ENCODE data around the gene ABHD6. TPM values are rescaled to one million over a fixed set of nuclear protein-coding genes. Genes with fewer than 3 reads are reported as not detected.
"Not testable (repeated sequence)": the region's sequence is repeated elsewhere in the genome, so short reads cannot be mapped to it uniquely, and the experiment has no call there.

Gene ABHD6
- total and polyA plus RNA-seq, 11 donors = 2.9 to 14.6 (median 6.9) TPM

DNA sequence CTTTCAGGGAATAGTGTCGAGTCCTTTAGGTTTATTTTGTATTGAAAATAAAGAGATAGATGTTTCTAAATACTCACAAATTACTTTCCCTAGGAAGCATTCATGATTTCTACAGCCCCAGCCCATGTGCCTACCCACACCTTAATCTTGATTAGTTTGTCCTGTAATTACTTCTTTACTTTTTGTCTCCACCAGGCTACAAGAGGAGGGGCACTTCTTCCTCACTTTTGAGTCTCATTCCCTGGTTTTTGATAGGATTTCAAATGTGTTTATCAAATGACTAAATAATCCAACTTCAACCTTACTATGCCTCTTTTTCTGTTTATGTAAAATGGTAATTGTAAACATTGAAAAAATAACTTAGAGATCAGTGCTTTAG is 96.9 kb downstream of the ABHD6 start:
- Histone ChIP-seq H3K36me3 (peaks cover 0 to 5% (median 0%) of the 10 kb centered on the region in 9 donors), H3K9me3 (no peaks in the 10 kb centered on the region), H3K27me3 (no peaks in the 10 kb centered on the region), H3K27ac (peak overlapping the region in 4 of 12 donors; percentile 49 to 71 (median 66)), H3K4me1 (peaks cover 0 to 55% (median 20%) of the 10 kb centered on the region in 12 donors), H3K4me3 (peak overlapping the region in 9 of 12 donors; percentile 71 to 98 (median 83))
- intact Hi-C loops (cut with DNase I) = loop anchor here in 9 of 10 donors (5.0 to 10.0 kb wide), 4 partner anchors 78 to 160 kb away; partner anchors contain the start of gene KCTD6 (in 8 of the 9)
- DNase-seq (no peak), ATAC-seq (no peak)
- 74 to 89% (median 83%) methylated on average over 1 of the region's 1 CpG for WGBS, 4 donors
- TF ChIP-seq POLR2A (IDR thresholded peaks at IDR 0.05) (no peak), CTCF (IDR thresholded peaks at IDR 0.05) (no peak)

- peak overlapping the region in 4 of 12 donors; percentile 13 to 34 (median 18) for H3K4me3 ChIP-seq
Measured at GRCh38 chr3:58335652-58335947, 98.0 kb downstream of the ABHD6 start.

GRCh38 chr3:58336135-58336882 is 98.7 kb downstream of the ABHD6 start:
- no peak for DNase-seq
- TF ChIP-seq CTCF (IDR thresholded peaks at IDR 0.05) = no peak
- Histone ChIP-seq H3K4me1 (peaks cover 0 to 53% (median 20%) of the 10 kb centered on the region in 12 donors), H3K4me3 (no peak overlapping the region), H3K27ac (peak overlapping the region in 2 of 12 donors; percentile 71 to 83), H3K9me3 (no peaks in the 10 kb centered on the region), H3K36me3 (peaks cover 0 to 8% (median 0%) of the 10 kb centered on the region in 9 donors), H3K27me3 (no peaks in the 10 kb centered on the region)
- intact Hi-C loops (cut with DNase I) = loop anchor here in 3 of 10 donors (2.0 to 10.0 kb wide), 2 partner anchors 52 to 158 kb away; partner anchors contain the start of gene KCTD6 (in 2 of the 3)
- no peak for ATAC-seq
- WGBS, 4 donors = 88 to 99% (median 95%) methylated on average over 3 of the region's 3 CpGs

More at GRCh38 chr3:58335652-58335947, 98.0 kb downstream of the ABHD6 start:
- TF ChIP-seq POLR2A (IDR thresholded peaks at IDR 0.05) (no peak), CTCF (IDR thresholded peaks at IDR 0.05) (no peak)
- DNase-seq (no peak), ATAC-seq (no peak)
- intact Hi-C loops (cut with DNase I) = loop anchor here in 2 of 10 donors (10.0 kb wide), 1 partner anchor 159 kb away; the partner anchor contains the start of gene KCTD6 (in 2 of the 2)
- 51 to 60% (median 54%) methylated on average over 1 of the region's 1 CpG for WGBS, 4 donors
- Histone ChIP-seq H3K4me1 (peaks cover 0 to 55% (median 20%) of the 10 kb centered on the region in 12 donors), H3K36me3 (peaks cover 0 to 5% (median 0%) of the 10 kb centered on the region in 9 donors), H3K9me3 (no peaks in the 10 kb centered on the region), H3K27me3 (no peaks in the 10 kb centered on the region), H3K27ac (peak overlapping the region in 10 of 12 donors; percentile 27 to 83 (median 46))

GRCh38 chr3:58337190-58337589 is 99.6 kb downstream of the ABHD6 start:
- H3K4me1 ChIP-seq = peaks cover 0 to 45% (median 16%) of the 10 kb centered on the region in 12 donors
- H3K9me3 ChIP-seq = no peaks in the 10 kb centered on the region
- no peaks in the 10 kb centered on the region for H3K27me3 ChIP-seq
- 90 to 98% (median 95%) methylated on average over 1 of the region's 1 CpG for WGBS, 4 donors
- no peak overlapping the region for H3K27ac ChIP-seq
- TF ChIP-seq POLR2A (IDR thresholded peaks at IDR 0.05) (no peak), CTCF (IDR thresholded peaks at IDR 0.05) (no peak)
- intact Hi-C loops (cut with DNase I) = loop anchor here in 3 of 10 donors (2.0 to 10.0 kb wide), 2 partner anchors 52 to 158 kb away; partner anchors contain the start of gene KCTD6 (in 2 of the 3)
- ATAC-seq (no peak), DNase-seq (no peak)
- no peak overlapping the region for H3K4me3 ChIP-seq
- H3K36me3 ChIP-seq = peaks cover 0 to 10% (median 0%) of the 10 kb centered on the region in 9 donors

DNA sequence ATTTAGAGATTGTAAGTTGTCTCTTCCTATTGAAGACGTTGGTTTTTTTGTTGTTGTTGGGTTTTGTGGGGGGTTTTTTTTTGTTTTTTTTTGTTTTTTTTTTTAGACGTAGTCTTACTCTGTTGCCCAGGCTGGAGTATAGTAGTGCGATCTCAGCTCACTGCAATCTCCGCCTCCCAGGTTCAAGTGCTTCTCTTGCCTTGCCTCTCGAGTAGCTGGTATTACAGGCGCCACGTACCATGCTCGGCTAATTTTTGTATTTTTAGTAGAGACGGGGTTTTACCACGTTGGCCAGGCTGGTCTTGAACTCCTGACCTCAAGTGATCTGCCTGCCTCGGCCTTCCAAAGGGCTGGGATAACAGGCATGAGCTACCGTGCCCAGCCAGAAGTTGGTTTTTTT is 101.6 kb downstream of the ABHD6 start:
- WGBS, 4 donors = 93 to 96% (median 95%) methylated on average over 12 of the region's 12 CpGs
- Histone ChIP-seq H3K36me3 (peaks cover 0 to 16% (median 0%) of the 10 kb centered on the region in 9 donors), H3K4me1 (peaks cover 0 to 33% (median 5%) of the 10 kb centered on the region in 12 donors)
- not testable (repeated sequence) for DNase-seq, H3K27ac ChIP-seq, H3K9me3 ChIP-seq, ATAC-seq, H3K4me3 ChIP-seq, H3K27me3 ChIP-seq
- intact Hi-C loops (cut with DNase I) = loop anchor here in 2 of 10 donors (10.0 kb wide), 1 partner anchor 156 kb away; the partner anchor contains the start of gene KCTD6 (in 2 of the 2)
